GM19438 (cell line): ENCODE results near the gene SMIM43.
"Not testable (repeated sequence)": the region's sequence is repeated elsewhere in the genome, so short reads cannot be mapped to it uniquely, and the experiment has no call there.

Source experiments
- ATAC-seq: cut with Tn5 transposase; IDR thresholded peaks from one replicate; pipeline ENCODE4 v1.9.1; 2021; ENCODE audit warnings: low read depth; ENCODE audit not compliant: unreplicated experiment

SMIM43 gene

DNA sequence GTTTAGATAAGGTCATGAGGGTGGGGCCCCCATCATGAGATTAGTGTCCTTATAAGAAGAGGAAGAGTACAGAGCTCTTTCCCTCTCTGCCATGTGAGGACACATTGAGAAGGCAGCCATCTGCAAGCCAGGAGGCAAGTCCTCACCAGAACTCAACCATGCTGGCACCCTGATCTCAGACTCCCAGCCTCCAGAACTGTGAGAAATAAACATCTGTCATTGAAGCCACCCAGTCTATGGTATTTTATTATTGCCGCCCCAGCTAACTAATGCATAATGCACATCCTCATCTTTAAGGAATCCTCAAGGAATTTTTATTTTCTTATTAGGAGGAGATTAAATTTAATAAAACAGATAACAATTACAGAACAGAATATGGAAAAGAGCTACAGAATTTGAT, 19.4 kb upstream of the SMIM43 start:
- no peak for ATAC-seq

DNA sequence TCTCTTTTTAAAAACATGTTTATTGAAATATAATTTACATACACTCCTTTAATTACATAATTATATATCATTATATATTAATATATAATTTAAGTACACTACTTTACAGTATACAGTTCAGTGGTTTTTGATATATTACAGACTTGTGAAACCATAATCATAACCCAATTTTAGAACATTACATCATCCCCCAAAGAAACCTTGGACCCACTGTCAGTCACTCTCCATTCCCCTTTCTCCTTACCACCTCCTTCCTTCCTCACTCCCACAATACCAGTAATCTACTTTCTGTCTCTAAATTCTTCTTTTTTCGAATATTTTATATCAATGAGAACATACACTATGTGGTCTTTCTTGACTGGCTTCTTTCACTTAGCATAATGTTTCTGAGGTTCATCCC, 18.2 kb upstream of the SMIM43 start:
- ATAC-seq, result no peak

DNA sequence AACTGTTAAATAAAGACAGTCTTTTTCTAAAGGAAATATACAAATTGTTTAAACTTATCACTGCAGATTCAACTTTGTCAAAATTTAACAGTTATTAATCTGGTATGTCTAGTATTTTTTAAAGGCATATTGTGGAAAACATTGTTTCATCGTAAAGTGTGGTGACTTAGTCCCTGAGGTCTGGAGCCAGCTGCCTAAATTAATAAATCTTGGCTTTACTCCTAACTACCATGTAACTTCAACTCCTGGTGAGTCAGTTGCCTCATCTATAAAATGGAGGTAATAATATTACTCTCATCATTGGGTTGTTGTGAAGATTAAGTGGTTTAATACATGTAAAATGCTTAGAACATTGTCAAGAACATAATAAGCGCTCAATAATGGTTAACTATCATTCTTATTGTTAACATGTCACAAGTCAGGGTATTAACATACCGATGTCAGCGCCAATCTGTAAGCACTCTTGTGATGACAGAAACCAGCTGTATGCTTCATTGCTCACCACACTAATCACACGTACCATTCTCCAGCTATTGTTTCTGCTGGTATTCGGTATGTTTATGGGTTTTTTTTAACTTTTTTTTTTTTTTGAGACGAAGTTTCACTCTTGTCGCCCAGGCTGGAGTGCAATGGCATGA, 14.1 kb upstream of the SMIM43 start:
- ATAC-seq, result no peak

DNA sequence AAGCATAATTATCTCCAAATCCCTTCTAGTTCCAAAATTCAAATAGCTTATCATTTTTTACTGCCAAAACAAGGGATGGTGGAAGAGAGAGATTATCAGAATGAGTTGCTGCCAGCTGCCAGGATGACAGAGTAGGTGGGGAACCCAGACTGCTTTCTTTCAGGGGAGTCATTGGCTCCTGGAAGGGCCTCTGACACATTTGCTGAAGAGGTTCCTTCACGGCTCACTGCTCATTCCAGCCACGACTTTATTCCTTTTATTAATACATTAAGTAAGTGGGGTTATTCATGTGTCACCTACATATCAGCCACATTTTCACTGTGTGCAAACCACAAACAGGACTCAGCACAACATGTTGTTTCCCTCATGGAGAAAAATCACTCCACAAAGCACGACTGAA, 12.7 kb upstream of the SMIM43 start:
- peak; percentile 52 for ATAC-seq

DNA sequence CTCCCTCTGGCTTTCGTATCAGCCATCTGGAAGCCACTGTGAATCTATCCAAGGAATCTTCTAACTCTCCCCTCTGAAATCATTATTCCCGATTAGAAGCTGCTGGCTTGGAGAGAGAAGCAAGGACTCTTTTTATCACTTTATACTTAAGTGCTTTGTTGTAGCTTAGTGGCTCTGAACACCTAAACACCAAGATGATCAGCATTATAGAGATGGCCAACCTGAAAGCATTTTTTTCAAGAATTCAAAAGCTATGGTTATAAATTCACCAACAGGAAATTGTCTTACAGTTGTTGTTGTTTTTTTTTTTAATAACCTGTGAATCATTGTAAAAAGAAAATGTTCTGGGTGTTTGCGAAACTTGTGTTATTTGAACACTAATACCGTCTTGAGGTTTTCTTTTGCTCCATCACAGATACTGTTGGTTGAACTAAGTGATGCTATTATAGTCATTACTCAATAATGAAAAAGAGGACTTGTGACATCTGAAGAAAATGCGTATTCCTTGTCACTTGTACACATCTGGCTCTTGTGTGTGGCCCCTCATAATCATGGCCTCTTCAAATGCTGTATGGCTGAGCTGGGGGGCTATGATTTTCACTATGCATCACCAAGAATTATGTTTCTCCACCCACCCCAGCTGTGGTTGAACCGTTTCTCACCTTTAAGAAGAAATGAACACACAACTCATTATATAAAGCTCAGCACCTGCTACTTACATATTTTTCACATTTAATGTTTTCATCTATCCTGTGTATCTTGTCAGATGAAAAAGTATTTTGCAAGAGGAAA, 11.8 kb upstream of the SMIM43 start:
- ATAC-seq, result no peak

DNA sequence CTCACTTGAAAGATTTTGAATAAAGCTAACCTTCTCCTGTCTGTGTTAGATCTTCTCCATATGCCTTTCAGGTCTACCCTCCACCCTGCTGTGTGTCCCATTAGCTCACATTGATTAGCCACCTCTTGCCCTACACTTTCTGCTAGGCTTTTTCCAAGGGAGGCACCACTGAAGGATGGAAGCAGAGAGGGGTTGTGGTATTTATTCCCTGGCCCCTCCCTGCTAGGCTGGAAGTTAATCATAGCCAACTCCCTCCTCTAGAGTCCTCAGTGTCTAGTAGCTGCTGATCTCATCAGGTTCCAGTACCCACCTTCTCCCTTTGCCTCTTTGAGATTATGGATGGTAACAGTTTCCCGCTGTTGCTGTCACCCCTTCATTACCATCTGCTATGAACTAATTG, 8.9 kb upstream of the SMIM43 start:
- no peak for ATAC-seq

DNA sequence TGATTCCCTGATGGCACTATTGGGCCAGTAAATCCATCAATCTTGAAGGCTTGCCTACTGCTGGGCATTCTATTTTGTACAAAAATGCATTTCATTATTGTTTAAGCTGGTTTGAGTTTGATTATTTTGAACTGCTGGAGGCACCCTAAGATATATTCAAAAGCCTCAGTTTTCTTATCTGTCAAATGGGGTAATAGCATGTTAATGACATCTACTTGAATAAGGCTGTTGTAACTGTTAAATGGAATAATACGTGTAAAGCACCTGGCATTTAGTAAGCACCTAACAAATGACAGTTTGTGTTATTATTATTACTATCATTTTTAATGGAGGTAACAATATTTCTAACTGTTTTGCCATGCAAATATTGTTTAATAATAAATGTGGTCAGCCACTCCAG, 6.9 kb upstream of the SMIM43 start:
- no peak for ATAC-seq

DNA sequence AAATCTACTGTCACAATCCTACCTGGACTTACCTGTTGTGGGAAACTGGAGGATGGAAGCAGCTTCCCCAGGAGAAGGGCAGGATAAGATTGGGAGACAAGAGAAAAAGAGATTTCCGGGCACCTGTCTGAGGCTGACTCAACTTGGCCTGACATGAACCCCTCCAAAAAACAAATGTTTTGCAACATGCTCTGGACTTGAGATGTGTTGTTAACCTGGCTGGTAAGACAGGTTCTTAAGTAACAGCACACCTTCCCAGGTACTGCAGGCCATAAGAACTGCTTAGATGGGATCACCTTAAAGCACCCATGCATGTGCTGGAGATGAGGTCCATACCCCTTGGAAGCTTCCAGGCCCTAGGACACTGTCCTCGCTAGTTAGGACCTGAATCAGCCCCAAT, 4.4 kb upstream of the SMIM43 start:
- no peak for ATAC-seq

DNA sequence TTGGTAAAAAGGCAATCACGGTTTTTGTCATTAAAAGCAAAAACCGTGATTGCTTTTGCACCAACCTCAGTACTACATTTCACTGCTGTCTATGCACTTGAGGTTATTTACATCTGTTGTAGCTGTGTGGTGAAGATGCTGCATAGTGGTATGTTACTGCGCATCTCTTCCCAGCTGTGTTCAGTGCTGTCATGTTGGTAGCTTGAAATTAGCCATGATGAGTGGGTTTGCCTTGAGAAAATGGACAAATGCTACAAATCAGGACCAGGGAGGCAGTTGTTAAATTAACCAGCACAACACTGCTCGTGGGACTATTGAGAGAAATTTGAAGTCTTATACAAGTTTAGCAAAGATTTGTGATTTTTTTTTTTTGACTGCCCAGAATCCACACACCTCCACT, 2.2 kb upstream of the SMIM43 start:
- ATAC-seq, result no peak

DNA sequence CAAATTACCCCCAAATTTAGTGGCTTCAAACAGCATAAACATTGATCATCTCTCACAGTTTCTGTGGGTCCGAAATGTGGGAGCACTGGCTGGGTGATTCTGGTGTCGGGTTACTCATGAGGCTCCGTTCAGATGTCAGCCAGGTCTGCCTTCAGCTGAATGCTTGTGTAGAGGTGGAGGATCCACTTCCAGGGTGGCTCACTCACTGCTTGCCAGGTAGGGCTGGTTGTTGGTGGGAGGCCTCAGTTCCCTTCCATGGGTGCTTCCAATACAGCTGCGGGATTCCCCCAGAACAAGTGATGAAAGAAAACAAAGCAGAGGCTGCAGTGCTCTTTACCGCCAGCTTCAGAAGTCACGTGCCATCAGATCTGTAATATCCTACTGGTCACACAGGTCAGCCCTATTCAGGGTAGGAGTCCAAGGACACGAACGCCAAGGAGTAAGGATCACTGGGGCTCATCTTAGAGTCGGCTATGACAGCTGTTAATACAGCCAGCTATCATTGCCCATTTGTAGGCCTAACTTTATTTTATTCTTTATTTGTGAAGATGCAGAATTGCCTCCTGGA, 1.1 kb upstream of the SMIM43 start:
- no peak for ATAC-seq

DNA sequence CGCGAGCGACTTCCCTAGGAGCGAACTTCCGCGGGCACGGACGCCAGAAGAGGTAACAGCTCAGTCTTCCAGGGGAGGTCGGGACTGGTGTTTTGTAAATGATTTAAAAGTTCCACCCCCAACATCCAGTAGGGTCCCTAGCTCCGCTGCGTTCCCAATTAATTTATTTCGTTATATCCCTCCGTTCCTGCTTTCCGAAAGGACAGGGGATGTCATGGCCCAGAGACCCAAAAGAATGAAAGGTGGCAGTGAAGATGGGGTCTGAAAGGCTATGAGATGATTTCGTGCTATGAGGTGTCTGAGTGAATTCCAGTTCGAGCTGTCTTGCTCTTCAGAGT, 373 bp upstream of the SMIM43 start:
- ATAC-seq, result no peak

DNA sequence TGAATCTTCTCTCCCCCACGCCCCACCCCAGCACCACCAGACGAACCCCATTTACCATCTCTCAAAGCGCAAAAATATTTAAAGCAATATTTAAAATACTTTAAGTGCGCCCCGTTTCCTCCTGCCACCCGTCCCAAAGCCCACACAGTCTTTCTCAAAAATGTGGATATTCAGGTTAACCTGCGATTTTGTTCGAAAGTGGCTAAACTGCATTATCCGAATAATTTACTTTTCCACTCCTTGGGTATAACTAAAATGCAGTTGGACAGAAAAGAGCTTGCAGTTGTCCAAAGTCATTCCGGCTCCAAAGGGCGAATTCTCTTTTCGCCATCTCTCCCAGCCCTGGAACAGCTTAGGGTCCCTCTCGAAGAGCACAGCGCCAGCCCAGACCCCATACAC, 662 bp downstream of the SMIM43 start:
- ATAC-seq, result no peak

DNA sequence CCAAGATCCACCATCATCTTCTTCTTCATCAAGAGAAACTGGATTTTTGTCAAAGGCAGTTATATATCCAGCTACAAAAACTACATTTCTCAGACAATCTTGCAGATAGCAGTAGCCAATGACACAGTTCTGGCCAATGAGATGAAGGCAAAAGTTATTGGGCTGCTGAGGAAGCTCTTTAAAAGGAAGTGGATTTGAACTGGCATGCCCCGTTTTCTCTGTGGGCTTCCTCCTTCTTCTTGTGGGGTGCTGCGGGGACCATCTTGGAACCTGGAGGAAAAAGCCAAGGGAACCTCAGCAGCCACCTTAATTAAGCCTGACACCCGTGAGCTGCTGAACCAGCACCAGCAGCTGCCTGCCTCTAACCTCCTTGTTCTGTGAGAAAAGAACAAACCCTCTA, 4.8 kb downstream of the SMIM43 start:
- no peak for ATAC-seq

DNA sequence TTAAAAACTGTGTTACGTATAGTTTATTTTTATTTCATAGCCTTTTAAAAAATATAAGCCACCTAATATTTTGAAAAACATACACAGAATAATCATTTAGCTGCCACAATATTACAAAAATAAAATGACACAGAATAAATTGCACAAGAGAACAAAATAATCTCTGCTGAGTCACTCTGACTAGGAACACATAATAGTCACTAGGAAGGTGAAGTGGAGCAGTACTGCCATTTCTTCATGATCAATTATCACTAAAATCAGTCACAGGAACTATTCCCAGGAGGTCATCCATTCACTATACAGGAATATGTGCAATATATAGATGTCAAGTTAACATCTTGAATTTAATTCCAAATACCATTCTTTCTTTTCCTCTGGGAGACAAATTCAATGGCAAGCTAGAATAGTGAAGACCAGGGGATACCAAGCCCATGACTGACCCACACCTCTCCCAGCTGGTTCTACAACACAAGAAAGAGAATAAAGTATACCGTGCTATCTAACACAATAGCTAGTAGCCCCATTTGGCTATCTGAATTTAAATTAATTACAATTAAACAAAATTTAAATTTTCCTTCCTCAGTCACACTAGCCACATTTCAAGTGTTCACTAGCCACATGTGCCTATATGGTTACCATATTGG, 5.9 kb downstream of the SMIM43 start:
- no peak for ATAC-seq

DNA sequence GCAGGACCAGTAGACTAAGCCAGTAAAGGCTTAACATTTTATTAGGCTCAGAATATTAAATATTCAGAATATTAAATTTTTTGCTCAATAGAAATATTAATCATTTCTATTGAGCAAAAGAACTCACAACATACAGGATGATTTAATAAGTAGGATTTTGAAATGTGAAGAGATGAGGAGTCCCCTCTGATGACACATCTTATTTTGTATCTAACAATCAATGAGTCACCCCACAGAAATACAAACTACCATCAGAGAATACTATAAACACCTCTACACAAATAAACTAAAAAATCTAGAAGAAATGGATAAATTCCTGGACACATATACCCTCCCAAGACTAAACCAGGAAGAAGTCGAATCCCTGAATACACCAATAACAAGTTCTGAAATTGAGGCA, 12.8 kb downstream of the SMIM43 start:
- ATAC-seq, result not testable (repeated sequence)

DNA sequence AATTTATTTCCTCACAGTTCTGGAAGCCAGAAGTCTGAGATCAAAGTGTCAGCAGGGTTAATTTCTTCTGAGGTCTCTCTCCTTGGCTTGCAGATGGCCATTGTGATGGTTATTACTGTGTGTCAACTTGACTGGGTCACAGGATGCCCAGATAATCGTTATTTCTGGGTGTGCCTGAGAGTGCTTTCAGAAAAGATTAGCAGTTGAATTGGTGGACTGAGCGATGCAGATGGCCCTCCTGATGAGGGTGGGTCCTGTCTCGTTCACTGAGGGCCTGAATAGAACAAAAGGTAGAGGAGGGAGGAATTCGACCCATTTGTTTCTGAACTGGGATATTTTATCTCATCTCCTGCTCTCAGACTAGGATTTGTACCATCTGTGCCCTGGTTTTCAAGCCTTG, 15.7 kb downstream of the SMIM43 start:
- ATAC-seq, result no peak

DNA sequence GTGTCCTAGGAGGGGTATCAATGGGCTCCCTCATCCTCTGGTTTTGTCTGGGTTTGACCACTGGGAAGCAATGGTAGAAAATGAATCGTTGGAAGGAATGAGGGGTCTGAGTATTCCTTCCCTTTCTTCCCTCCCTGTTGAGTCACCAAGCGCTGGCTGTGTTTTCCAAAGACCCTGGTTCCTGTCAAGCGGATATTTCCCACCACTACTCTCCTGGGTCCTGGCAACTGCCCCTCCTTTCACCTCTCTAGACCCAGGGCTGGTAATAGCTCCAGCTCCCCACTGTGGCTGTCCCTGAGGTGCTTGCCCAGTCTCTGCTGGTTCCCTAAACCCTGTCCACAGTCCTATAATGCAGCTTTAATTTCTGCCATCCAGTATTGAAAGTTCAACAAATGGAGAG, 22.2 kb downstream of the SMIM43 start:
- ATAC-seq, result no peak

DNA sequence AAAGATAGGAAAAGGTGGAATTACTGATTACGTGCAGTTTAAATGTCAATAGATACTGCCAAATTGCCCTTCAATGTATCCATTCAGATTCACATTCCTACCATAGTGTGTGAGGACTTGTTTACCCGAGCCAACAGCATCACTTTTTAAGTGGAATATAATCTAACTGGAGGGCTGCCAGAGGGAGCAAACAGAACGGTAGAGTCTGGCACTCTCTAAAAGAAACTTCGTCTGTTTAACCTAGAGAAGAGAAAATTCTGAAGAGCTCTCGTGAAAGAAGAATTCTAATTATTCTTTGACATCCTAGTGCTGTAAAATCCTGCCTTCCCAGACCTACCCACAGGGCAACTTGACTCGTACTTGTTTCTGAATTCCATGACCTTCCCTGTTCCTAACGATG, 23.2 kb downstream of the SMIM43 start:
- no peak for ATAC-seq

DNA sequence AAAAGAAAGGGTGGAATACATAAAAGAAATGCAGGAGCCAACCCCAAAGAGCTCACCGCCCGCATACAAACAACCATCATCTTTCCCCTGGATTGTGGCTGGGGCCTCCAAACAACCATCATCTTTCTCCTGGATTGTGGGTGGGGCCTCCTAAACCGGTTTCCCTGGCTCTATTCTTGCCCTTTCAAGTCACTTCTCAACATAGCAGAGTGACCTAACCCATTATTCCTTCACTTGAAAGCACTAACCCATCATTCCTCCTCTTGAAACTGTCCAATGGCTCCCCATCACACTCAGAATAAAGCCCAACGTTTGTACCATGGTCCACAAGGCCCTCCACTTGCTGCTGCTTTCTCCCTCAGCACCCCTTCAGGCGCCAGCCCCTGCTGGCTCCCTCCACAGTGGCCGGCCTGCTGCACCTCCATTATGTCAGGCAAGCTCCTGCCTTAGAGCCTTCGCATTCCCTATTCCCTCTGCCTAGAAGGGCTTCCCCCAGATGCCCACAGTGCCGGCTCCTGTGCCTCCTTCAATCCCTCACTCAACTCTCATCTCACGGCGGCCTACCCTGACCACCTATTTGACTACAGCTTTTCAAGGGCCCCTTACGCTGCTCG, 24.1 kb downstream of the SMIM43 start:
- no peak for ATAC-seq

DNA sequence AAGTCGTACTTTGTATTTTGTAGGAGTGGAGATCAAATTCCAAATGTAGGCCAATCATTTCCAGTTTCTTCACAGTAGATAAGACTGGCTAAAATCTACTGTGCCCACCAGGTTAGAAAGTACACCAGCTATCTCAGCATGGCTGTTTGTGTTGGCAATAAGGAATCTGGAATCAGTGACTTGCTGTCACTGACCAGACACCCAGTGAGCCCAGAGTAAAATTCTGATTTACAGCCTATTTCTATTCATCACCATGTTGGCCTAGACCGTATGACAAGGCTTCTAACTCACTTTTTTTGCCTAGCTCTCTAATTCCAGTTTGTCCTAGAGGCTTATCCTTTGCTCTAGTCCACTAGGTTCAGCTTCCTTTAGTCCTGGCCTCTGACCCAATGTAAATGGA, 25.4 kb downstream of the SMIM43 start:
- ATAC-seq, result no peak

DNA sequence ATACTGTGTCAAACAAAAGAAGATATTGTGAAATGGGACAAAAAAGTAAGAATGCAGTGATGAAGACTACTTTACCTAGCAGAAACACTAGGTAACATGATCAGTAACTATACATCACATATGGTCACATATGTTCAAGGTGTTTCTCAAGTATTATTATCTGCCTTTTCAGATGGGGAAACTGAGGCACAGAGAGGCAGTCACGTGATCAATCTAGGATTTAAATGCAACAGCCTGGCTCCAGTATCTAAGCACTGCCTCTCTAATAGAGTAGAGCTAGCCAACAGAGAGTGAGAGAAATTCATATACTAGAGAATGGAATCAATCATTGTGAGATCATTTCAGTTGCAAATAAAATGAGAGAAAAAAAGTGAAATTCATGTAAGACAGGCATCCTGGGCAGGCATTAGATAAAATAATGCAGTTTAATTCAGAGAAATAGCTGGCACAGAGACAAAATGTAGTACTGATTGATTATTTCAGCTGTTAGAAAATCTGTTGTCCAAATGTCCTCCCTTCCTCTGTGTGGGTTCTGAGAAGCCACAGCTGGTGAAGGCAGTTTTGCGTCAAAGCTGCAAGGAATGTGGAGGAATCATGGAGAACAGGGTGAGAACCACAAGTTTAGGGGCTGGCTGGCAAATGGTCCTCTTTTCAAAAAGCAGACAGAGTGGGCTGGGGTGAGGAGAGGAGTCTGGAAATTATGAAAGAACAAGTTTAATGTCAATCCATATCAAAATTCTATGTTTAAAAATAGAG, 26.0 kb downstream of the SMIM43 start:
- no peak for ATAC-seq
